ENCODE measurements around the gene HNRNPA1. TPM values are rescaled to one million over a fixed set of nuclear protein-coding genes. Genes with fewer than 3 reads are reported as not detected.

HNRNPA1 gene
- total and polyA plus RNA-seq, 9 of the 15 experiments (the other 6 are each of a cell fraction or from before 2014, with no cell fraction given): 1,166 to 2,703 (median 1,815) TPM

GRCh38 chr12:54286042-54287030, 5.8 kb downstream of the HNRNPA1 start (continued):
- no peak for TF ChIP-seq CREB3L1 (IDR thresholded peaks at IDR 0.05; ENCODE audit: borderline replicate concordance, low read depth)
- no peak for TF ChIP-seq RBM22 (IDR thresholded peaks at IDR 0.05; ENCODE audit: low read depth, low read length, poor library complexity, severe bottlenecking)
- TF ChIP-seq CHD1 (IDR thresholded peaks at IDR 0.05; ENCODE audit: low read length): peak; percentile 33
- TF ChIP-seq BACH1 (tag; IDR thresholded peaks at IDR 0.05): no peak
- no peak for TF ChIP-seq MTF1 (CRISPR knock-in tag; IDR thresholded peaks at IDR 0.05; ENCODE audit: borderline replicate concordance)
- no peak for TF ChIP-seq ZNF146 (CRISPR knock-in tag; IDR thresholded peaks at IDR 0.05; ENCODE audit: unreplicated experiment)
- no peak for TF ChIP-seq EZH2 (IDR thresholded peaks at IDR 0.05; ENCODE audit: borderline replicate concordance, low read depth, low read length)
- TF ChIP-seq NONO (IDR thresholded peaks at IDR 0.05; ENCODE audit: low read depth in 2 of 2, low read length in 1 of 2): 0 out of 4 replicates have a peak, but pooled peaks of 1 of the 2 experiments have one; percentile 46
- no peak for TF ChIP-seq TOE1 (IDR thresholded peaks at IDR 0.05; ENCODE audit: borderline replicate concordance)
- TF ChIP-seq TOE1 (CRISPR knock-in tag; IDR thresholded peaks at IDR 0.05; ENCODE audit: borderline replicate concordance, low read depth): no peak
- no peak for TF ChIP-seq ZNF232 (CRISPR knock-in tag; IDR thresholded peaks at IDR 0.05)
- no peak; the same call in 1 of the 2 replicates for TF ChIP-seq SMAD3 (CRISPR knock-in tag; conservative IDR thresholded peaks at IDR 0.05)
- TF ChIP-seq SIX5 (IDR thresholded peaks at IDR 0.05; ENCODE audit: borderline replicate concordance in 1 of 2, insufficient read depth in 1 of 2, low read depth in 1 of 2, low read length in 2 of 2): no peak
- TF ChIP-seq RNF219 (CRISPR knock-in tag; IDR thresholded peaks at IDR 0.05): no peak
- TF ChIP-seq TRIM28 (IDR thresholded peaks at IDR 0.05): no peak
- no peak for TF ChIP-seq LCOR (CRISPR knock-in tag; IDR thresholded peaks at IDR 0.05)
- TF ChIP-seq GTF2A2 (tag; IDR thresholded peaks at IDR 0.05): no peak
- TF ChIP-seq OTX1 (CRISPR knock-in tag; IDR thresholded peaks at IDR 0.05): peak; percentile 69
- no peak for TF ChIP-seq NCOA4 (IDR thresholded peaks at IDR 0.05; ENCODE audit: partially characterized antibody)
- TF ChIP-seq ZNF124 (CRISPR knock-in tag; IDR thresholded peaks at IDR 0.05): no peak
- no peak for TF ChIP-seq CHD2 (IDR thresholded peaks at IDR 0.05; ENCODE audit: low read depth, low read length)
- TF ChIP-seq NRF1 (conservative IDR thresholded peaks at IDR 0.05 in 1 of 2, IDR thresholded peaks at IDR 0.05 in 1 of 2): no peak
- TF ChIP-seq RBBP5 (IDR thresholded peaks at IDR 0.05; ENCODE audit: borderline replicate concordance, insufficient read depth, low read length, poor library complexity, severe bottlenecking): no peak

All from K562 (cell line).